ENCODE results near the gene SMG9. TPM values are rescaled to one million over a fixed set of nuclear protein-coding genes. Genes with fewer than 3 reads are reported as not detected.

Gene SMG9
- total and polyA plus RNA-seq, 4 donors = 5.4 to 8.9 (median 5.8) TPM

DNA sequence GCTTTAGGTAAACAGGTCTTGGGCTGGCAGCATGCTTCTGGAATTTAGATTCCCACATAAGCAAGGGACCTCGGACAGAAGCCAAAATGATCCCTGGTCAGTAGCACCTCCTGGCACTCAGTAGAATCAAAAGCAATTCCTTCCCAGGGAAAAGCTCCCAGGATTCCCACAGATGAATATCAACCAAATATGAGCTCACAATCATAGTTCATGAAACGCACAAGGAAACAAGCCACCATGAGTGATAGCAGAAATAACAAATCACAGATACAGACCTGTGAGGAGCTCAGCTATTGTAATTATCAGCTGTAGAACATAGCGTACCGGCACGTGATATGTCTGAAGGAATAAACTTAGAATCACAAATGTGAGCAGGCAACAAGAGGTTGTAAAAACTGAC, 63.0 kb downstream of the SMG9 start:
- DNase-seq (ENCODE audit: low spot score) = no peak
- Histone ChIP-seq H3K9me3 (ENCODE audit: control insufficient read depth in 4 of 4, low read length in 3 of 4) (peaks cover 14 to 26% (median 18%) of the 10 kb centered on the region in 4 donors), H3K4me3 (ENCODE audit: low read depth in 1 of 3, low read length in 3 of 3) (peak overlapping the region in 1 of 3 donors; percentile 24), H3K36me3 (ENCODE audit: control insufficient read depth in 4 of 4, insufficient read depth in 3 of 4, low read depth in 1 of 4, low read length in 3 of 4) (no peaks in the 10 kb centered on the region), H3K27me3 (ENCODE audit: control insufficient read depth in 4 of 4, insufficient read depth in 4 of 4, low read length in 3 of 4) (no peaks in the 10 kb centered on the region), H3K4me1 (ENCODE audit: control insufficient read depth in 4 of 4, insufficient read depth in 4 of 4, low read length in 3 of 4) (no peaks in the 10 kb centered on the region), H3K9ac (ENCODE audit: low read depth in 1 of 2, low read length in 2 of 2) (no peak overlapping the region), H3K27ac (ENCODE audit: low read depth in 1 of 2, low read length in 2 of 2) (no peak overlapping the region)
- 82% methylated on average over 5 of the region's 5 CpGs for WGBS
- TF ChIP-seq ZBTB33 (IDR thresholded peaks at IDR 0.05) = no peak
- TF ChIP-seq, protein P1, sequence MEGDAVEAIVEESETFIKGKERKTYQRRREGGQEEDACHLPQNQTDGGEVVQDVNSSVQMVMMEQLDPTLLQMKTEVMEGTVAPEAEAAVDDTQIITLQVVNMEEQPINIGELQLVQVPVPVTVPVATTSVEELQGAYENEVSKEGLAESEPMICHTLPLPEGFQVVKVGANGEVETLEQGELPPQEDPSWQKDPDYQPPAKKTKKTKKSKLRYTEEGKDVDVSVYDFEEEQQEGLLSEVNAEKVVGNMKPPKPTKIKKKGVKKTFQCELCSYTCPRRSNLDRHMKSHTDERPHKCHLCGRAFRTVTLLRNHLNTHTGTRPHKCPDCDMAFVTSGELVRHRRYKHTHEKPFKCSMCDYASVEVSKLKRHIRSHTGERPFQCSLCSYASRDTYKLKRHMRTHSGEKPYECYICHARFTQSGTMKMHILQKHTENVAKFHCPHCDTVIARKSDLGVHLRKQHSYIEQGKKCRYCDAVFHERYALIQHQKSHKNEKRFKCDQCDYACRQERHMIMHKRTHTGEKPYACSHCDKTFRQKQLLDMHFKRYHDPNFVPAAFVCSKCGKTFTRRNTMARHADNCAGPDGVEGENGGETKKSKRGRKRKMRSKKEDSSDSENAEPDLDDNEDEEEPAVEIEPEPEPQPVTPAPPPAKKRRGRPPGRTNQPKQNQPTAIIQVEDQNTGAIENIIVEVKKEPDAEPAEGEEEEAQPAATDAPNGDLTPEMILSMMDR (IDR thresholded peaks at IDR 0.05; ENCODE audit: low read depth, low read length, missing input control) = no peak
- no peak for TF ChIP-seq FOXA1 (IDR thresholded peaks at IDR 0.05)
- no peak for TF ChIP-seq NR2F2 (IDR thresholded peaks at IDR 0.05)
- TF ChIP-seq MAX (IDR thresholded peaks at IDR 0.05) = no peak
- TF ChIP-seq REST (IDR thresholded peaks at IDR 0.05) = no peak
- TF ChIP-seq EGR1 (IDR thresholded peaks at IDR 0.05; ENCODE audit: low read depth in 2 of 2) = no peak
- no peak for TF ChIP-seq JUND (IDR thresholded peaks at IDR 0.05)
- no peak for TF ChIP-seq HNF4A (conservative IDR thresholded peaks at IDR 0.05)
- TF ChIP-seq FOXA2 (IDR thresholded peaks at IDR 0.05) = no peak
- TF ChIP-seq HNF4G (IDR thresholded peaks at IDR 0.05) = no peak
- TF ChIP-seq GABPA (IDR thresholded peaks at IDR 0.05 in 1 of 2, conservative IDR thresholded peaks at IDR 0.05 in 1 of 2) = no peak
- TF ChIP-seq, protein P2, sequence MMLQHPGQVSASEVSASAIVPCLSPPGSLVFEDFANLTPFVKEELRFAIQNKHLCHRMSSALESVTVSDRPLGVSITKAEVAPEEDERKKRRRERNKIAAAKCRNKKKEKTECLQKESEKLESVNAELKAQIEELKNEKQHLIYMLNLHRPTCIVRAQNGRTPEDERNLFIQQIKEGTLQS (IDR thresholded peaks at IDR 0.05) = no peak
- TF ChIP-seq TAF1 (conservative IDR thresholded peaks at IDR 0.05) = no peak

- Histone ChIP-seq H3K27me3 (ENCODE audit: control insufficient read depth in 4 of 4, insufficient read depth in 4 of 4, low read length in 3 of 4) (no peaks in the 10 kb centered on the region), H3K9me3 (ENCODE audit: control insufficient read depth in 4 of 4, low read length in 3 of 4) (peaks cover 14 to 26% (median 18%) of the 10 kb centered on the region in 4 donors), H3K4me3 (ENCODE audit: low read depth in 1 of 3, low read length in 3 of 3) (no peak overlapping the region), H3K36me3 (ENCODE audit: control insufficient read depth in 4 of 4, insufficient read depth in 3 of 4, low read depth in 1 of 4, low read length in 3 of 4) (no peaks in the 10 kb centered on the region), H3K27ac (ENCODE audit: low read depth in 1 of 2, low read length in 2 of 2) (no peak overlapping the region), H3K9ac (ENCODE audit: low read depth in 1 of 2, low read length in 2 of 2) (no peak overlapping the region), H3K4me1 (ENCODE audit: control insufficient read depth in 4 of 4, insufficient read depth in 4 of 4, low read length in 3 of 4) (no peaks in the 10 kb centered on the region)
- DNase-seq (ENCODE audit: low spot score) = no peak
- 90% methylated on average over 3 of the region's 3 CpGs for WGBS
- TF ChIP-seq, protein P1 (IDR thresholded peaks at IDR 0.05; ENCODE audit: low read depth, low read length, missing input control) = no peak
- TF ChIP-seq FOXA1 (IDR thresholded peaks at IDR 0.05) (no peak), GABPA (IDR thresholded peaks at IDR 0.05 in 1 of 2, conservative IDR thresholded peaks at IDR 0.05 in 1 of 2) (no peak), RAD21 (IDR thresholded peaks at IDR 0.05) (no peak), SP1 (IDR thresholded peaks at IDR 0.05) (no peak), FOXA2 (IDR thresholded peaks at IDR 0.05) (no peak), HNF4A (conservative IDR thresholded peaks at IDR 0.05) (no peak), EGR1 (IDR thresholded peaks at IDR 0.05; ENCODE audit: low read depth in 2 of 2) (no peak), ZBTB33 (IDR thresholded peaks at IDR 0.05) (no peak), MAX (IDR thresholded peaks at IDR 0.05) (no peak)
These were observed 63.9 kb downstream of the SMG9 start for GRCh38 chr19:43690890-43691289.
